AG08396 (cell line): ENCODE measurements around the gene KLK2.

ENCODE experiments used
- DNase-seq: peaks from one replicate; pipeline ENCODE4 v3.0.0; 2012; ENCODE audit warnings: low spot score, mixed read lengths

The KLK2 gene

DNA sequence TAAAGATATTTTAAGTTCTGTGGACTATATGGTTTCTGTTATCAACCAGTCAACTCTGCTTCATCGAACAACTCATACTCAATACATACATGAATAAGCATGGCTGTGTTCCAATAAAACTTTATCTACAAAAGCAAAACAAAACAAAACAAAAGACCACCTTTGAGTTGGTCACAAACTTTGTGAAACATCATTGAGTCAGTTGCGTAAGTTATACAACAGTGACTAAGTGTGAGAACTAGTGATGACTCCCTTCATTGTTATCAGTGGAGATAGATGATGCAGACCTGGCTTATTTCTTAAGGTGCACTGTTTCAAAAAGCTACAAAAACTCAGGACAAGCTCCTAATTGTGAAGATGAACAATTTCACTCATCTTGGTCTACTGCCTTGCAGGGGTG, 52.5 kb downstream of the KLK2 start:
- DNase-seq: no peak

GRCh38 chr19:50926144-50926543, 52.9 kb downstream of the KLK2 start:
- no peak for DNase-seq

DNA sequence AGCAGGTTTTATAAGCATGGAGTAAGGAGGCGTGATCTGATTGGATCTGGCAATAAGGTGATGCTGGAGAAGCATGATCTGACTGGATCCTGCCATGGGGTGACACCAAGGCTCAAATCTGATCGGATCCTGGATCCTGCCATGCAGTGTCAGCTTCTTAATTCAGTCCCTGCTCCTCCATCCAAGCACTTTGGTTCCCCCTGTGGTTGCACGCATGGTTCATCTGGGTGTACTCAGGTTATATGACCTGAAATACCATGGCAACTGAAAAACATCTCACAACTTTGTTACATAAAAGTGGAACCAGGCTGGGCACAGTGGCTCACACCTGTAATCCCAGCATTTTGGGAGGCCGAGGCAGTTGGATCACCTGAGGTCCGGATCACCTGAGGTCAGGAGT, 55.6 kb downstream of the KLK2 start:
- no peak for DNase-seq
